ENCODE data around the gene NMD3. TPM values are rescaled to one million over a fixed set of nuclear protein-coding genes. Genes with fewer than 3 reads are reported as not detected.

The NMD3 gene
- total RNA-seq, 1 experiment from 2014 or later: 55.6 TPM

DNA sequence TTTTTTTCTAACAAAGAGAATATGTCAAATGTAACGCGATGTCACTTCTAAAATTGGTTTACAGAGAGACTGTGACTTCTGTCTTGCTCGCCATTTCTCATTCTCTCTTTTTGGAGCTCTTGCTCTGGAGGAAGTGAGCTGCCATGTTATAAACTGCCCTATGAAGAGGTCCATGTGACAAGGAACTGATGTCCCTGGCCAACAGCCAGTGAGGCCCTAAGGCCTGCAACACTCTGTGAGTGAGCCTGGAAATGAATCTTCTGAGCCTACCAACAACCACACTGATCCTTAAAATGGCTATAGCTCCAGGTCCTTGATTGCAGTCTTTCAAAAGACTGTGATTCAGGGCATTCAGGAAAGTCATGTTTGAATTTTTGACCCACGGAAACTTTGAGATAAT lies 49.9 kb downstream of the NMD3 start:
- no peak overlapping the region for H4K5ac ChIP-seq (ENCODE audit: insufficient read length, low read depth, low read length)
- H3K14ac ChIP-seq (ENCODE audit: insufficient read depth, low read length): no peak overlapping the region
- peaks cover 3 to 8% of the 10 kb centered on the region in 2 experiments; a peak in 2 of 4 replicates for H3K4me1 Mint-ChIP-seq
- H4K91ac ChIP-seq (ENCODE audit: insufficient read length, low read depth, low read length): no peak overlapping the region
- no peak overlapping the region for H2BK12ac ChIP-seq (ENCODE audit: insufficient read length, low read depth, low read length)
- H2BK5ac ChIP-seq (ENCODE audit: insufficient read length, low read length): no peak overlapping the region
- H3K4me3 Mint-ChIP-seq: no peak overlapping the region
- H2BK15ac ChIP-seq (ENCODE audit: low read depth, low read length): no peak overlapping the region
- no CpG with 5 or more reads among the region's 4 CpGs for WGBS (ENCODE audit: extremely low coverage, insufficient read length, low lambda C conversion rate)
- H3K27ac Mint-ChIP-seq: peak overlapping the region in 2 of 3 experiments; percentile 1 to 85; a peak in 1 of 7 replicates
- H3K79me1 ChIP-seq (ENCODE audit: insufficient read depth, low read depth, low read length, poor library complexity, severe bottlenecking): no peaks in the 10 kb centered on the region
- H3K56ac ChIP-seq (ENCODE audit: insufficient read length, low read depth, low read length): no peak overlapping the region
- H3K9ac ChIP-seq (ENCODE audit: extremely low read depth, insufficient read length, low read length): no peak overlapping the region
- H3K9me3 ChIP-seq (ENCODE audit: control insufficient read depth, low read depth, low read length): no peaks in the 10 kb centered on the region
- TF ChIP-seq, protein P1, sequence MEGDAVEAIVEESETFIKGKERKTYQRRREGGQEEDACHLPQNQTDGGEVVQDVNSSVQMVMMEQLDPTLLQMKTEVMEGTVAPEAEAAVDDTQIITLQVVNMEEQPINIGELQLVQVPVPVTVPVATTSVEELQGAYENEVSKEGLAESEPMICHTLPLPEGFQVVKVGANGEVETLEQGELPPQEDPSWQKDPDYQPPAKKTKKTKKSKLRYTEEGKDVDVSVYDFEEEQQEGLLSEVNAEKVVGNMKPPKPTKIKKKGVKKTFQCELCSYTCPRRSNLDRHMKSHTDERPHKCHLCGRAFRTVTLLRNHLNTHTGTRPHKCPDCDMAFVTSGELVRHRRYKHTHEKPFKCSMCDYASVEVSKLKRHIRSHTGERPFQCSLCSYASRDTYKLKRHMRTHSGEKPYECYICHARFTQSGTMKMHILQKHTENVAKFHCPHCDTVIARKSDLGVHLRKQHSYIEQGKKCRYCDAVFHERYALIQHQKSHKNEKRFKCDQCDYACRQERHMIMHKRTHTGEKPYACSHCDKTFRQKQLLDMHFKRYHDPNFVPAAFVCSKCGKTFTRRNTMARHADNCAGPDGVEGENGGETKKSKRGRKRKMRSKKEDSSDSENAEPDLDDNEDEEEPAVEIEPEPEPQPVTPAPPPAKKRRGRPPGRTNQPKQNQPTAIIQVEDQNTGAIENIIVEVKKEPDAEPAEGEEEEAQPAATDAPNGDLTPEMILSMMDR (conservative IDR thresholded peaks at IDR 0.05): no peak
- H3K9me3 Mint-ChIP-seq: peaks cover 0 to 5% of the 10 kb centered on the region in 2 experiments; a peak in 2 of 5 replicates
- no peak overlapping the region for H2AK5ac ChIP-seq (ENCODE audit: insufficient read length, low read length)
- no peak overlapping the region for H3K4ac ChIP-seq (ENCODE audit: low read depth, low read length)
- no peaks in the 10 kb centered on the region for H3K23me2 ChIP-seq (ENCODE audit: insufficient read length, low read depth, low read length, poor library complexity, severe bottlenecking)
- H3K4me2 ChIP-seq (ENCODE audit: insufficient read depth, insufficient read length, low read length): no peak overlapping the region
- H2BK20ac ChIP-seq (ENCODE audit: low read depth, low read length, poor library complexity, severe bottlenecking): no peak overlapping the region
- H3K79me2 ChIP-seq (ENCODE audit: insufficient read depth, low read length): no peaks in the 10 kb centered on the region
- no peak overlapping the region for H3T11ph ChIP-seq (ENCODE audit: low read length)
- DNase-seq: no peak
- no peaks in the 10 kb centered on the region for H3K27me3 Mint-ChIP-seq (ENCODE audit: low read depth)
- no peaks in the 10 kb centered on the region for H3K4me1 ChIP-seq (ENCODE audit: insufficient read depth, low read length)
- H3K27me3 ChIP-seq (ENCODE audit: insufficient read depth, low read length): no peaks in the 10 kb centered on the region
- H3K23ac ChIP-seq (ENCODE audit: insufficient read length, low read depth, low read length): no peak overlapping the region
- H2BK120ac ChIP-seq (ENCODE audit: low read depth, low read length, poor library complexity, severe bottlenecking): no peak overlapping the region
- no peaks in the 10 kb centered on the region for H4K20me1 ChIP-seq (ENCODE audit: control insufficient read depth, insufficient read depth, insufficient read length)
- no peak overlapping the region for H4K8ac ChIP-seq (replicated peaks; ENCODE audit: insufficient read length, low read depth, low read length)
- H3K18ac ChIP-seq (ENCODE audit: insufficient read length, low read depth, low read length): no peak overlapping the region
- H3K27ac ChIP-seq (ENCODE audit: insufficient read length, low read depth, low read length): no peak overlapping the region
- H3K36me3 Mint-ChIP-seq (ENCODE audit: insufficient read depth in 1 of 3, low read depth in 3 of 3): peaks cover 5 to 12% (median 7%) of the 10 kb centered on the region in 3 experiments
- H2AFZ ChIP-seq (ENCODE audit: low read length): no peak overlapping the region
